Liver (tissue), 9 donors: ENCODE results near the gene APELA. TPM values are rescaled to one million over a fixed set of nuclear protein-coding genes. Genes with fewer than 3 reads are reported as not detected.

Experiments
- DNase-seq: peaks from one replicate; pipeline ENCODE4 v3.0.0-alpha.2; 2017; ENCODE audit warnings: low spot score
- H3K27ac ChIP-seq, 2 donors: one replicate each; pipeline ENCODE4 v1.7.0; 2013; ENCODE audit warnings: inconsistent platforms in 2 of 2, low read length in 2 of 2, control low read depth in 1 of 2, low read depth in 1 of 2, mild to moderate bottlenecking in 1 of 2
- H3K27me3 ChIP-seq, 4 donors: one replicate each; pipeline versions ENCODE4 v1.6.1 to v1.7.0; 2013; ENCODE audit warnings: low read length in 3 of 4, inconsistent platforms in 1 of 4, mild to moderate bottlenecking in 1 of 4, moderate library complexity in 1 of 4; ENCODE audit not compliant: control insufficient read depth in 4 of 4, insufficient read depth in 4 of 4
- H3K36me3 ChIP-seq, 4 donors: one replicate each; pipeline versions ENCODE4 v1.6.1 to v1.7.0; 2013; ENCODE audit warnings: low read length in 3 of 4, mild to moderate bottlenecking in 3 of 4, low read depth in 1 of 4, moderate library complexity in 1 of 4; ENCODE audit not compliant: control insufficient read depth in 4 of 4, insufficient read depth in 3 of 4
- H3K4me1 ChIP-seq, 4 donors: one replicate each; pipeline versions ENCODE4 v1.6.1 to v1.7.0; 2013; ENCODE audit warnings: low read length in 3 of 4, mild to moderate bottlenecking in 3 of 4, moderate library complexity in 1 of 4; ENCODE audit not compliant: control insufficient read depth in 4 of 4, insufficient read depth in 4 of 4
- H3K4me3 ChIP-seq, 3 donors: one replicate each; pipeline versions ENCODE4 v1.6.1 to v1.7.0; 2013; ENCODE audit warnings: low read length in 3 of 3, control low read depth in 1 of 3, low read depth in 1 of 3, mild to moderate bottlenecking in 1 of 3
- H3K9ac ChIP-seq, 2 donors: one replicate each; pipeline ENCODE4 v1.7.0; 2013; ENCODE audit warnings: low read length in 2 of 2, mild to moderate bottlenecking in 2 of 2, moderate library complexity in 2 of 2, control low read depth in 1 of 2, low read depth in 1 of 2
- H3K9me3 ChIP-seq, 4 donors: one replicate each; pipeline versions ENCODE4 v1.6.1 to v1.7.0; 2013; ENCODE audit warnings: low read length in 3 of 4; ENCODE audit not compliant: control insufficient read depth in 4 of 4
- EGR1 ChIP-seq, 2 donors: IDR thresholded peaks; 2 replicates each; pipeline ENCODE4 v1.6.1; 2016 to 2018; ENCODE audit warnings: antibody characterized with exemption in 2 of 2, low read depth in 2 of 2
- FOXA1 ChIP-seq: IDR thresholded peaks from 2 replicates; pipeline ENCODE4 v1.6.1; 2016; ENCODE audit warnings: antibody characterized with exemption
- FOXA2 ChIP-seq: IDR thresholded peaks from 2 replicates; pipeline ENCODE4 v1.6.1; 2016; ENCODE audit warnings: antibody characterized with exemption
- GABPA ChIP-seq, 2 donors: IDR thresholded peaks in 1 of 2; conservative IDR thresholded peaks in 1 of 2; 2 replicates each; pipeline ENCODE4 v1.6.1; 2016; ENCODE audit warnings: antibody characterized with exemption in 2 of 2, mild to moderate bottlenecking in 1 of 2, moderate library complexity in 1 of 2
- HNF4A ChIP-seq, 2 donors: conservative IDR thresholded peaks; 2 replicates each; pipeline ENCODE4 v1.6.1; 2016; ENCODE audit warnings: antibody characterized with exemption in 2 of 2, mild to moderate bottlenecking in 2 of 2
- HNF4G ChIP-seq: IDR thresholded peaks from 2 replicates; pipeline ENCODE4 v1.6.1; 2016; ENCODE audit warnings: antibody characterized with exemption
- JUND ChIP-seq, 2 donors: IDR thresholded peaks; 2 replicates each; pipeline ENCODE4 v1.6.1; 2016; ENCODE audit warnings: antibody characterized with exemption in 2 of 2
- MAX ChIP-seq: IDR thresholded peaks from 2 replicates; pipeline ENCODE4 v1.6.1; 2016; ENCODE audit warnings: antibody characterized with exemption
- NR2F2 ChIP-seq: IDR thresholded peaks from 2 replicates; pipeline ENCODE4 v1.6.1; 2016; ENCODE audit warnings: antibody characterized with exemption
- RAD21 ChIP-seq, 2 donors: IDR thresholded peaks; 2 replicates each; pipeline ENCODE4 v1.6.1; 2016; ENCODE audit warnings: antibody characterized with exemption in 2 of 2, mild to moderate bottlenecking in 2 of 2
- REST ChIP-seq: IDR thresholded peaks from 2 replicates; pipeline ENCODE4 v1.6.1; 2016; ENCODE audit warnings: antibody characterized with exemption, mild to moderate bottlenecking
- SP1 ChIP-seq: IDR thresholded peaks from 2 replicates; pipeline ENCODE4 v1.6.1; 2018; ENCODE audit warnings: antibody characterized with exemption, mild to moderate bottlenecking
- YY1 ChIP-seq: IDR thresholded peaks from 2 replicates; pipeline ENCODE4 v1.6.1; 2016; ENCODE audit warnings: antibody characterized with exemption, mild to moderate bottlenecking
- ZBTB33 ChIP-seq: IDR thresholded peaks from 2 replicates; pipeline ENCODE4 v1.6.1; 2016; ENCODE audit warnings: antibody characterized with exemption
- WGBS: extraction: QIAGEN DNeasy Blood & Tissue Kit; methylation state at CpG from one replicate; pipeline ENCODE4 v1.1.7; 2013; 5-methylcytosine and 5-hydroxymethylcytosine counted together
- polyA plus RNA-seq, 2 donors: library from polyadenylated mRNA; stranded (reverse) in 1 of 2; unstranded in 1 of 2; fragments of 200-250 nt in 1 of 2; fragments of >200 nt in 1 of 2; fragmentation: Nextera tagmentation in 1 of 2; extraction: Ambion mirVana in 1 of 2; gene quantifications; one replicate each; pipeline versions ENCODE4 v1.2.1 to v1.2.3, GENCODE V29; 2013 to 2015
- total RNA-seq, 2 donors: library from RNA; depleted of rRNA; stranded (reverse); fragments of >200 nt; gene quantifications; one replicate each; pipeline ENCODE4 v1.2.3, GENCODE V29; 2014
- donor health status: healthy.
- donor health status: healthy.
- donor health status: healthy.
- donor health status: healthy.
- donor health status: healthy.

The APELA gene
- total and polyA plus RNA-seq, 4 donors: 1.6 TPM; not detected in 3

DNA sequence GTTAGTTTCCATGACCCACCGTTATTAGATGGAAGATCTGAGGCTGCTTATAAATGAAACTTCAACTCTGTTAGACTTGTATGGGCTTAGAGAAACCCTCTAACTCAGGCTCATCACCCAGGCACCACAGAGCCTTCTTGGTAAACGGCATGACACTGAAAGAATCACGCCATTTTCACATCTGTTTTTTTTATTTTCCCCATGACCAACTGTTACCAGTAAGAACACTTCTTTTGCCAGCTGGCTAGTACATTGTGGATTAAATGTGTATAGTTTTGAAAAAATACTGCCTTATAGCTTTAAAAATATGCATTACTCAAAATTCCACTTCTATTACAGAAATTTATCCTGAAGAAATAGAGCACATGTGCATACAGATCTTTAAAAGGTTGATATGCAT is 48.0 kb upstream of the APELA start:
- no peak for DNase-seq
- no peaks in the 10 kb centered on the region for H3K4me1 ChIP-seq
- TF ChIP-seq ZBTB33 (no peak), JUND (IDR thresholded peaks at IDR 0.05) (no peak), FOXA1 (no peak), REST (no peak), GABPA (IDR thresholded peaks at IDR 0.05 in 1 of 2, conservative IDR thresholded peaks at IDR 0.05 in 1 of 2) (no peak), RAD21 (IDR thresholded peaks at IDR 0.05) (no peak), EGR1 (IDR thresholded peaks at IDR 0.05; ENCODE audit: low read depth in 2 of 2) (no peak), HNF4G (no peak), SP1 (no peak), FOXA2 (no peak), MAX (no peak)
- no peaks in the 10 kb centered on the region for H3K9me3 ChIP-seq
- H3K9ac ChIP-seq: no peak overlapping the region
- no peaks in the 10 kb centered on the region for H3K27me3 ChIP-seq
- H3K27ac ChIP-seq: no peak overlapping the region
- no peak overlapping the region for H3K4me3 ChIP-seq
- WGBS: 70% methylated on average over 3 of the region's 3 CpGs
- H3K36me3 ChIP-seq: no peaks in the 10 kb centered on the region

- TF ChIP-seq HNF4A (conservative IDR thresholded peaks at IDR 0.05) (no peak), MAX (no peak), NR2F2 (no peak), SP1 (no peak), EGR1 (IDR thresholded peaks at IDR 0.05; ENCODE audit: low read depth in 2 of 2) (no peak), FOXA2 (no peak), YY1 (no peak), JUND (IDR thresholded peaks at IDR 0.05) (no peak)
- Histone ChIP-seq H3K4me1 (no peaks in the 10 kb centered on the region), H3K36me3 (no peaks in the 10 kb centered on the region), H3K27ac (no peak overlapping the region), H3K27me3 (no peaks in the 10 kb centered on the region), H3K9ac (no peak overlapping the region), H3K9me3 (no peaks in the 10 kb centered on the region), H3K4me3 (no peak overlapping the region)
- 65% methylated on average over 4 of the region's 4 CpGs for WGBS
- DNase-seq: no peak
Measured at GRCh38 chr4:164846566-164846965, 30.4 kb upstream of the APELA start.
